CD4-positive, alpha-beta T cell treated with Interleukin-4 for 4 hours (primary cell): ENCODE results near the gene PTPN11.
"Not testable (repeated sequence)": the region's sequence is repeated elsewhere in the genome, so short reads cannot be mapped to it uniquely, and the experiment has no call there.

ENCODE experiments used
- DNase-seq: peaks from one replicate; pipeline ENCODE4 v3.0.0-alpha.2; 2020

The PTPN11 gene

GRCh38 chr12:112409906-112410244 is 8.9 kb upstream of the PTPN11 start:
- DNase-seq, result no peak

DNA sequence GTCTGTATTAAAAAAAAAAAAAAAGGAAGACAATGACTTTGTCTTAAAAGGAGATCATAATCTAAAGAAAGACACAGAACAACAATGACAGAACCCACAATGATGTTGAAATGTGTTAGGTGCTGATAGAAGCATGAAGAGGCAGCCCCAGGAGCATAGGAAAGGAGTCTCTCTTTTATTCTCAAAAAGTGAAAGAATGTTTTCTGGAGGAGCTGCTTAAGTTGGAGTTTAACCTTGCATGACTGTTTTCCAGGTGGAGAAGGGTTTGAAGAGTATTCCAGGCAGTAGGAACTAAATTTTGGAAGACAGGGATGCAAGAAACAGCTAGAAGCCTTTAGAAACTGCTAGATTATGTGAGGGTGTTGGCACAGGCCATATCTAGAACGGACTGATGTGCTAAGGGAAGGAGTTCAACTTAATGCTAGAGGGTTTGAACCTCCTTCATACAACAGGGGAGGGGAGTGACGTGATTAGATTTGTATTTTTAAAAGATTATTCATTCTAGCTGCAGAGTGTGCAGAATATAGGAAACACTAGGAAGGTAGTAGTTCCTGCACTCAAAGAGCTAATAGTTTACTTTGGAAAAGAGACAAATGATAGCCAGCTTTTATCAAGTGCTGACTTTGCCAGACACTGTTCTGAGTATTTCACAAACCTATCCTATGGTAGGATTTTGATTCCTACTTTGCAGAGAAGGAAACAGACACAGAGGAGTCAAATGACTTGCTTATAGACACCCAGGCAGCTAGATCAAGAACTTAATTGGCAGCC is 4.7 kb upstream of the PTPN11 start:
- no peak for DNase-seq

DNA sequence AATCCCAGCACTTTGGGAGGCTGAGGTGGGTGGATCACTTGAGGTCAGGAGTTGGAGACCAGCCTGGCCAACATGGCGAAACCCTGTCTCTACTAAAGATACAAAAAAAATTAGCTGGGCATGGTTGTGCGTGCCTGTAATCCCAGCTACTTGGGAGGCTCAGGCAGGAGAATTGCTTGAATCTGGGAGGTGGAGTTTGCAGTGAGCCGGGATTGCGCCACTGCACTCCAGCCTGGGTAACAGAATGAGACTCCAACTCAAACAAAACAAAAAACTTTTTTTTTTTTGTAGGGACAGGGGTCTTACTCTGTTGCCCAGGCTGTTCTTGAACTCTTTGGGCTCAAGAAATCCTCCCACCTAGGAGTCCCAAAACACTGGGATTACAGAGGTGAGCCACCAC is 3.3 kb upstream of the PTPN11 start:
- not testable (repeated sequence) for DNase-seq

GRCh38 chr12:112418273-112418607 is 507 bp upstream of the PTPN11 start:
- DNase-seq, result no peak

- peak; percentile 21 for DNase-seq
Observed at GRCh38 chr12:112419297-112420133, 768 bp downstream of the PTPN11 start.

DNA sequence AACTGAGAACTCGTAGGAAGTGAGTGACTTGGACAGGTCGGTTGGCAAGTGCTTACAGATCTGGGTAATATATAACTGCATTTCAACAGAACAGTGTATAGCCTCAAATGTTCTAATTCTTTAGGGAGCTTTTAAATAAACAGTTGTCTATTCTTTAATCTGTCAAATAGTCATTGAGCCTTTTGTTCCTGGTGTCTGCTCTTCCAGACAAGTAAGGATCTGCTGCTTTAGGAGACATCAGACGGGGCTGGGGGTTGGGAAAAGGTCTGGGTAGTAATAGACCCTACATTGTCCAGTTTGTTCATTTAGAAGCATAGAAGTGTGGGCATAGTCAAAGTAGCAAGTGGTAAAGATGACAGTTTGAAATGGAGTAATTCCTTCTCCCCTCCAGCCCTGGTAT is 2.0 kb downstream of the PTPN11 start:
- no peak for DNase-seq

DNA sequence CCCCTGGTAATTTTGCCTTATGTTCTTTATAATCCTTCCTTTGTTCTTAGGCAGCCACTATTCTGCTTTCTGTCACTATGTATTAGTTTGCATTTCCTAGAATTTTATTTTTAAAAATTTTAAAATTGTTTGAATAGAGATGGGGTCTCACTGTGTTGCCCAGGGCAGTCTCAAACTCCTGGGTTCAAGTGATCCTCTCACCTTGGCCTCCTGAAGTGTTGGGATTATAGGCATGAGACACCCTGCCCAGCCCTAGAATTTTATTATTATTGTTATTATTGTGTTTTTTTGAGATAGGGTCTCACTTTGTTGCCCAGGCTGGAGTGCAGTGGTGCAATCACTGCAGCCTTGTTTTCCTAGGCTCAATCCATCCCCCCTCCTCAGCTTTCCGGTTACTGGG is 2.6 kb downstream of the PTPN11 start:
- DNase-seq, result no peak

DNA sequence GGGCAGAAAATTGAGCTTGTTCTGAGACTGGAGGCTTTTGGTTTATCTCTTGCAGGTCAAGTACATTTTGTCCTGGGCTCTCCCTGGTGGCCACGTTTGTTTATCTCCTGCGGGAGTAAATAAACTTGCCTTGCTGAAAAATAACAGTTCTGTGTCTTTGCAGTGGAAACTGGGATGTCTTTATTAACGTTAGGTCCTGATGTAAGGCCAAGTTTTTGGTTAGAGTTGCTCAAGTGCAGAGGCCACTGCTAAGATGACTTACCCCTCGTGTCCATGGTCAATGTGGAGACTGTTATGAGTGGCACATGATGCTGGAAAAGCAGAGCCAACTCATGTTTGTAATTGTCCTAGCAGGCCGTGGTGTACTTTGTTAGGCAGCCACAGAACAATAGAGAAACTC is 3.8 kb downstream of the PTPN11 start:
- DNase-seq, result no peak

- DNase-seq, result no peak
Observed at GRCh38 chr12:112424126-112424525, 5.4 kb downstream of the PTPN11 start.

DNA sequence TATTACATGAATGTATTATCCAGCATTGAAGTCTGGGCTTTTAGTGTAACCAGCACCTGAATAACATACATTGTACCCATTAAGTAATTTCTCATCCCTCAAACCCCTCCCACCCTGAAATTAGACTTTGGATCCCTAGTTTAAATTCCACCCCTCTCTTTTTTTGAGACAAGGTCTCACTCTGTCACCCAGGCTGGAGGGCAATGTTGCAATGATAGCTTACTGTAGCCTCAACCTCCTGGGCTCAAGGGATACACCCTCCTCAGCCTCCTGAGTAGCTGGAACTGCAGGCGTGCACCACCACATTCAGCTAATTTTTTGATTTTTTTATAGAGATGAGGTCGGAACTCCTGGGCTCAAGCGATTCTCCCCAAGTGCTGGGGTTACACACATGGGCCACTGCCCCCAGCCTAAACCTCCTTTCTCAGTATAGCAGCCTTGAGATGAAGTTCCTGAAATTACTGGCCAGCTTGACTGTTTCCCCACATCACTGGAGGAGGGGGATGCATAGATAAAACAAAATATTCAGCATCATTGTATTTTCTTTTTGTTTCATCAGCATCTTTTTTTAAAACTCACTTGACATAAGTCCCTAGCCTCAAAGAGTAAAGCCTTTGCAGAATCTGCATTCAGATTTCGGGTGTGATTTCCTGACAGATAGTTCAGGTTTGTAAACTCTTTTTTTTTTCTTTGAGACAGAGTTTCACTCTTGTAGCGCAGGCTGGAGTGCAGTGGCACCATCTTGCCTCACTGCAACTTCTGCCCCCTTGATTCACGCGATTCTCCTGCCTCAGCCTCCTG is 7.0 kb downstream of the PTPN11 start:
- no peak for DNase-seq

DNA sequence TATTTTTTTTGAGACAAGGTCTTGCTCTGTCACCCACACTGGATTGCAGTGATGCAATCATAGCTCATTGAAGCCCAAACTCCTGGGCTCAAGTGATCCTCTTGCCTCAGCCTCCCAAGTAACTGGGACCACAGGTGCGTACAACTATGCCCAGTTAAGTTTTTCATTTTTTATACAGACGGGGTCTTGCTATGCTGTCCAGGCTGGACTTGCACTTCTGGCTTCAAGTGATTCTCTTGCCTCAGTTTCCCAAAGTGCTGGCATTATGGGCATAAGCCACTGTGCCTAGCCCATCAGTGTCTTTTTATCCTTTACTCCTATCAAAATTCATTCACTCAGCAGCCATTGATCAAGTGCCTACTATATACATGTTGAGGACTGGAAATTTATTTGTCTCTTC is 9.0 kb downstream of the PTPN11 start:
- no peak for DNase-seq

GRCh38 chr12:112430929-112431328 is 12.2 kb downstream of the PTPN11 start:
- no peak for DNase-seq

DNA sequence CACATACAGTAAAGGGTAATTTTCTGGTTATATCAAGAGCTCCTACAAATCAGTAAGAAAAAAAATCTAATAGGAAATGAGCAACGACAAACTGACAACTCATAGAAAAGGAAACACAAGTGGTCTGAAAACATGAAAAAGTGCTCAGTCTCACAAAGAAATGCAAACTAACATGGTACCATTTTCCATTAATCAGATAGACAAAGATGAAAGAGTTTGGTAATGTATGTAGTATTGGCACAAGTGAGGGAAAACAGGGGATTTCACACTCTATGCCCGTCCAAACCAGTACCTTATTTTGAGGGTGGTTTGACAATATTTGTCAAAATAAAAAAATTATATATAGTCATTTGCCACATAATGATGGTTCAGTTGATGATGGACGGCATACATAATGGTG is 13.2 kb downstream of the PTPN11 start:
- DNase-seq, result no peak

DNA sequence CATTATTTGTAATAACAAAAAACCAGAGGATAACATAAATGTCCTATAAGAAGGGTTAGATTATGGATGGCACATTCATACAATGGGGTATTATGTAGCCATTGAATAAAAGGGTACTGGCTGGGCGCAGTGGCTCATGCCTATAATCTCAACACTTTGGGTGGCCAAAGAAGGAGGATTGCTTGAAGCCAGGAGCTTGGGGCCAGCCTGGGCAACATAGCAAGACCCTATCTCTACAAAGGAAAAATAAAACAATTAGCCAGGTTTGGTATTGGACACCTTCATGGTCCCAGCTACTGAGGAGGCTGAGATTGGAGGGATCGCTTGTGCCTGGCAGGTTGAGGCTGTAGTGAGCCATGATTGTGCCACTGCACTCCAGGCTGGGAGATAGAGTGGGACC is 14.8 kb downstream of the PTPN11 start:
- no peak for DNase-seq

- DNase-seq, result not testable (repeated sequence)
Observed at GRCh38 chr12:112438645-112439044, 19.9 kb downstream of the PTPN11 start.

DNA sequence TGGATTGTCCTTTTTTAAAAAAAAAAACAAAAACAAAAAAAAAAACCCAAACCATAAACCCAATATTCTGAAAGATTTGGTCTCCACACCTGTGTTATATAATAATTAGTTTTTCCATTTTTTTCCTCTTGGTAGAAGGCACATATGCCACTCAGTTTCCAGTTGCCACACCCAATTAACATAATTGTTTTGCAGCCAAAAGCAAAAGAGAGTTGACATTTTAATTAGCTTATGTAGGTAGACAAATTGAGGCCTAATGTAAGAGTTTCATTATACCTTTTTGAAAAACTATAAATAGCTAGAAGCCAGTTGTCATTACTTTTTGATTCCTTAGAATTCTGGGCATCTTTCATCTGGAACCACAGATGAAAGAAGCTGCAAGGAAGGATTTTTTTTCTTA is 21.0 kb downstream of the PTPN11 start:
- no peak for DNase-seq

GRCh38 chr12:112440653-112441052 is 21.9 kb downstream of the PTPN11 start:
- DNase-seq, result not testable (repeated sequence)

- DNase-seq, result no peak
Observed at GRCh38 chr12:112443916-112444315, 25.2 kb downstream of the PTPN11 start.

DNA sequence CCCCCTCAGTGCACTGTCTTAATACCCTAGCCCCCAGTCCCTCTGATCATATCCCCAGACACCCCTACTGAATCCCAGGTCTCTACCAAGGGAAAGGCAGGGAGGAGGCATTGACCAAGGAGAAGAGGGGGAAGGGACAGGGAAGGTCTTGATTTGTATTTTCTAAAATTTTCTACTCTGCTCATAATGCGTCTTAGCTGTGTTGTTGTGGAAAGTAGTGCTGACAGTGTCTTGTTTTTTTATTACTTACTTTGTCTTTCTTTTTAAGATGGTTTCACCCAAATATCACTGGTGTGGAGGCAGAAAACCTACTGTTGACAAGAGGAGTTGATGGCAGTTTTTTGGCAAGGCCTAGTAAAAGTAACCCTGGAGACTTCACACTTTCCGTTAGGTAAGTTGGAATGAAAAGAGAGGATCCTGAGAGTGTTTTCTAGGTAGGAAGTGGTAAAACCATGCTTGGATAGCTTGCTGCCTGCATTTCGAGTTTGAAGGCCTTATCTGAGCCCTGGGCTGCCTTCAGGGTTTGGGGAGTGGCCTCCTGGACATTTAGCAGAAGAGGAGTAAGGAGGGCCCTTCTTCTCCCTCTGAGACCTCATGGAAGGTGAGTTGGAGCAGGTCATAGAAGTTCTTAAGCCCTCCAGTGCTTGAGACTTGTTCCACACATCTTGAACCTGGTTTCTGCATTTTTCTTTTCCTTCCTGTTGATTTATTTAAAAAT is 27.4 kb downstream of the PTPN11 start:
- DNase-seq, result no peak

- no peak for DNase-seq
Observed at GRCh38 chr12:112447106-112447505, 28.4 kb downstream of the PTPN11 start.

GRCh38 chr12:112448165-112448564 is 29.4 kb downstream of the PTPN11 start:
- DNase-seq, result not testable (repeated sequence)

DNA sequence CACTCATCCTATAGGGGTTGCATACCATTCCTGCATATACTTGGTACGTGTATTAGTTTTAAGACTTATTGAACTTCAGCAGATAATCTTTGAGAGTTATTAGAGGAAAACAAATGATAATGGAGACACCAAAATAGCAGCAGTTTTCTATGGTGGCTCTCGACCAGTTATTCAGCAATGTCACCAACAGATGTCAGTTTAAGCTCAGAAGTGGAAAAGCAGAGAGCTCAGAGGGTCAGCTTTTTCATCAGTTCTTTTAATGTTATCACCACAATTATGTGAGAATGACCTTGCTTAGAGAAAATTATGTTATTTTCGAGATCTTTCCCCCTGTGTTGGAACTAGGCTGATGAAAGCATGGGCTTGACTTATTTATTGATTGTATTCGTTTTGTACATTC is 32.0 kb downstream of the PTPN11 start:
- DNase-seq, result no peak

DNA sequence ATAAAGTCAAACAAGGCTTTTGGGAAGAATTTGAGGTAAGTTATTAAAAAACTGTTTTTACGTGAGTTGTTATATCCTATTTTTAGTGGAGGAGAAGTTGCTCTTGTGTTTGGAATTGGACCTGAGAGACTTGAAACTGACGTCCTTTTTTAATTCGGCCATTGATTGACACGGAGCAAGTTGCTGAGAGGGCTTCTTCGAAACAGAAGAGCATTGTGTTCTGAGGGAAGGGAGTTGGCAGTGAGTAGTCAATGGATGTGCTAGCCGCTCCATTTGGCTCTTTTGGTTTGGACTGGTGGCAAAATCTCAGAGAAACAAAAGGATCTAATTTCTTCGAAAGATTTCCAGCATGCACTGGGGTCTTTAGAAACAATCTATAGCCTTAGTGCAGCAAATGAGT is 37.3 kb downstream of the PTPN11 start:
- no peak for DNase-seq
